A549 (cell line): ENCODE results near the gene ADD3. TPM values are rescaled to one million over a fixed set of nuclear protein-coding genes. Genes with fewer than 3 reads are reported as not detected.

Experiments
- ATAC-seq, 2 experiments: fragments of 200-7000 bp in 1 of 2; fragments of >200 bp in 1 of 2; cut with Nextera tagmentation in 1 of 2; cut with Tn5 transposase in 1 of 2; 3 replicates each; pipeline versions ENCODE4 v1.8.0 to v1.9.1; 2018 to 2020; ENCODE audit warnings: mild to moderate bottlenecking in 1 of 2, moderate library complexity in 1 of 2
- CTCF ChIA-PET: fragments of 300-600 bp; sonication (Branson Sonifier 250); formaldehyde crosslinking; extraction: SDS; loops from one replicate; lab custom pipeline; 2021; ENCODE audit warnings: antibody characterized with exemption, inconsistent platforms; lab: Yijun Ruan, JAX
- POLR2A ChIA-PET: fragments of 350-600 bp; formaldehyde crosslinking; extraction: SDS; loops from one replicate; lab custom pipeline; 2021; ENCODE audit warnings: antibody characterized with exemption, inconsistent platforms; lab: Yijun Ruan, JAX
- DNase-seq, 2 experiments: peaks; one replicate each; pipeline versions ENCODE4 v3.0.0 to v3.0.0-alpha.2; 2011 to 2016; ENCODE audit warnings: low read depth in 1 of 2, low spot score in 1 of 2
- FAIRE-seq: peaks from 2 replicates; lab custom pipeline; 2011; peaks lifted over from hg19 to GRCh38; lab: Jason Lieb, UNC
- H3K27ac ChIP-seq, 2 experiments: fragments of >200 bp; sonication (Bioruptor Twin); formaldehyde crosslinking; 3 replicates each; pipeline ENCODE4 v1.5.1; 2016 to 2017
- H3K4me1 ChIP-seq: fragments of >200 bp; sonication (Bioruptor Twin); formaldehyde crosslinking; 3 replicates; pipeline ENCODE4 v1.6.1; 2016
- H3K4me2 ChIP-seq: fragments of >200 bp; sonication (Bioruptor Twin); formaldehyde crosslinking; 3 replicates; pipeline ENCODE4 v1.6.1; 2016
- H3K4me3 ChIP-seq: fragments of >200 bp; sonication (Bioruptor Twin); formaldehyde crosslinking; 3 replicates; pipeline ENCODE4 v1.5.1; 2016
- H3K9me3 ChIP-seq: fragments of >200 bp; sonication (Bioruptor Twin); formaldehyde crosslinking; 3 replicates; pipeline ENCODE4 v1.6.1; 2016
- CEBPB ChIP-seq, 2 experiments: fragments of >200 bp in 1 of 2; sonication (Bioruptor Twin) in 1 of 2; formaldehyde crosslinking in 1 of 2; IDR thresholded peaks; 2 replicates each; pipeline ENCODE4 v1.6.1; 2012 to 2016
- CHD2 ChIP-seq: fragments of 150-350 bp; IDR thresholded peaks from 2 replicates; pipeline ENCODE4 v1.6.1; 2014; ENCODE audit warnings: low read length; ENCODE audit not compliant: partially characterized antibody
- CHD4 ChIP-seq: fragments of 200-600 bp; sonication (generic); IDR thresholded peaks from 2 replicates; pipeline ENCODE4 v1.6.1; 2016; ENCODE audit warnings: antibody characterized with exemption, mild to moderate bottlenecking, borderline replicate concordance
- EP300 ChIP-seq, 2 experiments: fragments of >200 bp; sonication (Bioruptor Twin); formaldehyde crosslinking; IDR thresholded peaks; 2 replicates in 1 of 2; 3 replicates in 1 of 2; pipeline ENCODE4 v1.6.1; 2016 to 2017
- FOXS1 ChIP-seq: fragments of 250-450 bp; sonication (Bioruptor Pico); IDR thresholded peaks from 2 replicates; pipeline ENCODE4 v1.5.0; 2020; ENCODE audit warnings: mild to moderate bottlenecking, moderate library complexity
- HDAC2 ChIP-seq: fragments of 200-600 bp; sonication (generic); IDR thresholded peaks from 2 replicates; pipeline ENCODE4 v1.6.1; 2016
- HEYL ChIP-seq: fragments of 250-450 bp; sonication (Bioruptor Pico); IDR thresholded peaks from 2 replicates; pipeline ENCODE4 v1.8.0; 2021; ENCODE audit warnings: mild to moderate bottlenecking, moderate library complexity
- HOXA7 ChIP-seq: fragments of 250-450 bp; sonication (Bioruptor Pico); IDR thresholded peaks from 2 replicates; pipeline ENCODE4 v1.5.0; 2020; ENCODE audit warnings: mild to moderate bottlenecking, moderate library complexity
- JUN ChIP-seq, 2 experiments: fragments of >200 bp; sonication (Bioruptor Twin); formaldehyde crosslinking; IDR thresholded peaks; 2 replicates in 1 of 2; 3 replicates in 1 of 2; pipeline ENCODE4 v1.6.1; 2016 to 2017
- KDM1A ChIP-seq: fragments of 200-600 bp; sonication (generic); IDR thresholded peaks from 2 replicates; pipeline ENCODE4 v1.6.1; 2016; ENCODE audit warnings: low read depth, mild to moderate bottlenecking
- MAZ ChIP-seq: fragments of 150-350 bp; IDR thresholded peaks from 2 replicates; pipeline ENCODE4 v1.6.1; 2014; ENCODE audit warnings: antibody characterized with exemption, low read depth, low read length, borderline replicate concordance
- MYC ChIP-seq: IDR thresholded peaks from 2 replicates; pipeline ENCODE4 v1.6.1; 2012; ENCODE audit warnings: mild to moderate bottlenecking, inconsistent platforms, low read length, improper control_type of control experiment, borderline replicate concordance
- NPAS2 ChIP-seq: fragments of 250-450 bp; sonication (Bioruptor Pico); IDR thresholded peaks from 2 replicates; pipeline ENCODE4 v1.8.0; 2022; ENCODE audit warnings: mild to moderate bottlenecking, moderate library complexity, borderline replicate concordance
- PHF8 ChIP-seq: fragments of 200-600 bp; sonication (generic); IDR thresholded peaks from 2 replicates; pipeline ENCODE4 v1.6.1; 2016; ENCODE audit warnings: low read depth, mild to moderate bottlenecking, antibody characterized with exemption, moderate library complexity, borderline replicate concordance
- POLR2A ChIP-seq: IDR thresholded peaks from 2 replicates; pipeline ENCODE4 v1.6.1; 2012; ENCODE audit warnings: mild to moderate bottlenecking, low read length
- RAD21 ChIP-seq, 2 experiments: fragments of >200 bp in 1 of 2; sonication (Bioruptor Twin) in 1 of 2; formaldehyde crosslinking in 1 of 2; IDR thresholded peaks in 1 of 2; conservative IDR thresholded peaks in 1 of 2; 2 replicates in 1 of 2; 3 replicates in 1 of 2; pipeline ENCODE4 v1.6.1; 2012 to 2018; ENCODE audit warnings: inconsistent platforms in 1 of 2
- RCOR1 ChIP-seq: fragments of 150-350 bp; IDR thresholded peaks from 2 replicates; pipeline ENCODE4 v1.6.1; 2014; ENCODE audit warnings: antibody characterized with exemption, low read length, low read depth
- RFX5 ChIP-seq: fragments of 450-650 bp; IDR thresholded peaks from 2 replicates; pipeline ENCODE4 v1.7.1; 2014; ENCODE audit warnings: antibody characterized with exemption, mild to moderate bottlenecking, moderate library complexity
- RNF2 ChIP-seq: fragments of 200-600 bp; sonication (generic); IDR thresholded peaks from 2 replicates; pipeline ENCODE4 v1.6.1; 2016; ENCODE audit warnings: low read depth, mild to moderate bottlenecking, antibody characterized with exemption, moderate library complexity, borderline replicate concordance
- SREBF2 ChIP-seq: fragments of 450-650 bp; IDR thresholded peaks from 2 replicates; pipeline ENCODE4 v1.6.1; 2014; ENCODE audit warnings: mild to moderate bottlenecking, moderate library complexity
- TFCP2L1 ChIP-seq: fragments of 250-450 bp; sonication (Bioruptor Pico); IDR thresholded peaks from 2 replicates; pipeline ENCODE4 v1.5.0; 2021; ENCODE audit warnings: mild to moderate bottlenecking
- ZFP36 ChIP-seq: fragments of 450-650 bp; IDR thresholded peaks from 2 replicates; pipeline ENCODE4 v1.6.1; 2014; ENCODE audit warnings: borderline replicate concordance; ENCODE audit not compliant: partially characterized antibody
- ZSCAN20 ChIP-seq: fragments of 250-450 bp; sonication (Bioruptor Pico); IDR thresholded peaks from 2 replicates; pipeline ENCODE4 v1.8.0; 2022; ENCODE audit warnings: mild to moderate bottlenecking, moderate library complexity
- WGBS: methylation state at CpG from one replicate; pipeline ENCODE4 v1.1.6; 2017; ENCODE audit errors: missing lambda C conversion rate; 5-methylcytosine and 5-hydroxymethylcytosine counted together
- polyA plus RNA-seq, 4 experiments: library from polyadenylated mRNA; depleted of rRNA in 3 of 4; stranded (reverse); fragments of >200 nt; fragmentation: RNase III in 1 of 4; extraction: RNeasy Plus Mini Kit Qiagen cat#74134 plus additional on column Dnase treatment in 1 of 4; gene quantifications; 2 replicates in 3 of 4; 3 replicates in 1 of 4; pipeline ENCODE4 v1.2.3, GENCODE V29; 2011 to 2017
- TF ChIP-seq, protein P1 (sequence below): fragments of 450-650 bp; IDR thresholded peaks from 2 replicates; pipeline ENCODE4 v1.6.1; 2014; ENCODE audit warnings: antibody characterized with exemption
- TF ChIP-seq, protein P2 (sequence below): fragments of >200 bp; sonication (Bioruptor Twin); formaldehyde crosslinking; IDR thresholded peaks from 3 replicates; pipeline ENCODE4 v1.6.1; 2016
- TF ChIP-seq, protein P3 (sequence below): fragments of >200 bp; sonication (Bioruptor Twin); formaldehyde crosslinking; IDR thresholded peaks from 3 replicates; pipeline ENCODE4 v1.5.1; 2016
- TF ChIP-seq, protein P4 (sequence below): IDR thresholded peaks from 2 replicates; pipeline ENCODE4 v1.6.1; 2012; ENCODE audit warnings: low read depth, borderline replicate concordance

ADD3 gene
- polyA plus RNA-seq, 2 of the 4 experiments (the other 2 are of a cell fraction), result 9.8 to 48.2 TPM

DNA sequence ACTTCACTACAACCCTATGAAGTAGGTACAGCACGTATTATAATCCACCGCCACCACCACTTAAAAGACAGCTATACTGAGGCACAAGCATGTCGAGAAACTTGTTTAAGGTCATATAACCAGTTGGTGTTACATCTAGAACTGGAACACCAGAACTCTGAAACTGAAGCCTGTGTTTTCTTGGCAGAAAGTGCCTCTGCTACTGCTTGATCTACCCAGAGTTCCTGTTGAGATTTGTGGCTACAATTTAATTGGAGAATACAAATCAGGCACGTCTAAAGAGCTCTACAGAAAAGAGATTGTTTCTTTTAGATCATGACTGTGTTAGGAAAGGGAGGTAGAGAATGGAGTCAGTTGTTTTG, 4.3 kb upstream of the ADD3 start:
- WGBS, result 82% methylated on average over 4 of the region's 4 CpGs
- DNase-seq, result no peak
- ChIA-PET POLR2A (no interaction called here), CTCF (interaction anchor here (0.7 to 0.9 kb wide), 3 partner anchors 25 to 64 kb away, joined by 3 read pairs; no protein-coding TSS in a partner anchor)
- Histone ChIP-seq H3K27ac (no peak overlapping the region), H3K4me3 (no peak overlapping the region), H3K4me2 (no peak overlapping the region), H3K4me1 (peaks cover 13% of the 10 kb centered on the region), H3K9me3 (no peaks in the 10 kb centered on the region)
- TF ChIP-seq, protein P1, sequence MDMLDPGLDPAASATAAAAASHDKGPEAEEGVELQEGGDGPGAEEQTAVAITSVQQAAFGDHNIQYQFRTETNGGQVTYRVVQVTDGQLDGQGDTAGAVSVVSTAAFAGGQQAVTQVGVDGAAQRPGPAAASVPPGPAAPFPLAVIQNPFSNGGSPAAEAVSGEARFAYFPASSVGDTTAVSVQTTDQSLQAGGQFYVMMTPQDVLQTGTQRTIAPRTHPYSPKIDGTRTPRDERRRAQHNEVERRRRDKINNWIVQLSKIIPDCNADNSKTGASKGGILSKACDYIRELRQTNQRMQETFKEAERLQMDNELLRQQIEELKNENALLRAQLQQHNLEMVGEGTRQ, result no peak
- TF ChIP-seq, protein P2, sequence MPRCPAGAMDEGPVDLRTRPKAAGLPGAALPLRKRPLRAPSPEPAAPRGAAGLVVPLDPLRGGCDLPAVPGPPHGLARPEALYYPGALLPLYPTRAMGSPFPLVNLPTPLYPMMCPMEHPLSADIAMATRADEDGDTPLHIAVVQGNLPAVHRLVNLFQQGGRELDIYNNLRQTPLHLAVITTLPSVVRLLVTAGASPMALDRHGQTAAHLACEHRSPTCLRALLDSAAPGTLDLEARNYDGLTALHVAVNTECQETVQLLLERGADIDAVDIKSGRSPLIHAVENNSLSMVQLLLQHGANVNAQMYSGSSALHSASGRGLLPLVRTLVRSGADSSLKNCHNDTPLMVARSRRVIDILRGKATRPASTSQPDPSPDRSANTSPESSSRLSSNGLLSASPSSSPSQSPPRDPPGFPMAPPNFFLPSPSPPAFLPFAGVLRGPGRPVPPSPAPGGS, result no peak
- TF ChIP-seq NPAS2 (CRISPR knock-in tag) (no peak), POLR2A (no peak), HOXA7 (CRISPR knock-in tag) (no peak), RCOR1 (no peak), KDM1A (no peak), HEYL (CRISPR knock-in tag) (no peak), ZFP36 (no peak), MAZ (no peak), PHF8 (no peak), RAD21 (conservative IDR thresholded peaks at IDR 0.05 in 1 of 2, IDR thresholded peaks at IDR 0.05 in 1 of 2) (no peak), HDAC2 (no peak), CHD4 (no peak), ZSCAN20 (CRISPR knock-in tag) (no peak), TFCP2L1 (CRISPR knock-in tag) (no peak)
- no peak for FAIRE-seq
- ATAC-seq, result no peak

DNA sequence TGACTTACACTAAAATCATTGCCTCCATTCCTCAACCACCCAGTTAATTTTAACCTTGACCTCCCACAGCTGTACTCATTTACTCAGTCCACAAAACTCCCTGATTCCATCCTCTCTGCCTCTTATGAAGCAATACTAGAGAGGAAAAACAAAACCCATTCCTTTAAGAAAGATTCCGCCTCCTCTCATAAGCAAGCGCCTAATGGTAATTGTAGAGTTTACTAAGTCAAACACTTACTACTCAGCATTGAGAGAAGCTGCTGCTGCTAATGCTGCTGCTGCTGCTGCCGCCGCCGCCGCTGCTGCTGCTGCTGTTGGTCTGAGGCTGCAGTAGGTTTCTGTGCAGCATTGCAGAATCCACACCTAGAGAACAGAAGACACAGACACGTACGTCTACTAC, 2.1 kb upstream of the ADD3 start:
- no peak for ATAC-seq
- peak in 1 of 2 experiments; percentile 38 for DNase-seq
- H3K9me3 ChIP-seq, result no peaks in the 10 kb centered on the region
- peak overlapping the region; percentile 88 for H3K4me2 ChIP-seq
- H3K4me3 ChIP-seq, result 0 out of 3 replicates have a peak overlapping the region, but pooled peaks have one; percentile 7
- ChIA-PET CTCF (interaction anchor here (0.6 to 1.2 kb wide), 2 partner anchors 108 to 122 kb away, joined by 3 read pairs; no protein-coding TSS in a partner anchor), POLR2A (no interaction called here)
- no peak overlapping the region for H3K27ac ChIP-seq
- TF ChIP-seq MAZ (no peak), CEBPB (IDR thresholded peaks at IDR 0.05) (0 out of 4 replicates have a peak, but pooled peaks of 1 of the 2 experiments have one; percentile 19), MYC (no peak), RFX5 (no peak)
- H3K4me1 ChIP-seq, result peaks cover 24% of the 10 kb centered on the region
- no peak for FAIRE-seq
- WGBS, result 6% methylated on average over 8 of the region's 8 CpGs

DNA sequence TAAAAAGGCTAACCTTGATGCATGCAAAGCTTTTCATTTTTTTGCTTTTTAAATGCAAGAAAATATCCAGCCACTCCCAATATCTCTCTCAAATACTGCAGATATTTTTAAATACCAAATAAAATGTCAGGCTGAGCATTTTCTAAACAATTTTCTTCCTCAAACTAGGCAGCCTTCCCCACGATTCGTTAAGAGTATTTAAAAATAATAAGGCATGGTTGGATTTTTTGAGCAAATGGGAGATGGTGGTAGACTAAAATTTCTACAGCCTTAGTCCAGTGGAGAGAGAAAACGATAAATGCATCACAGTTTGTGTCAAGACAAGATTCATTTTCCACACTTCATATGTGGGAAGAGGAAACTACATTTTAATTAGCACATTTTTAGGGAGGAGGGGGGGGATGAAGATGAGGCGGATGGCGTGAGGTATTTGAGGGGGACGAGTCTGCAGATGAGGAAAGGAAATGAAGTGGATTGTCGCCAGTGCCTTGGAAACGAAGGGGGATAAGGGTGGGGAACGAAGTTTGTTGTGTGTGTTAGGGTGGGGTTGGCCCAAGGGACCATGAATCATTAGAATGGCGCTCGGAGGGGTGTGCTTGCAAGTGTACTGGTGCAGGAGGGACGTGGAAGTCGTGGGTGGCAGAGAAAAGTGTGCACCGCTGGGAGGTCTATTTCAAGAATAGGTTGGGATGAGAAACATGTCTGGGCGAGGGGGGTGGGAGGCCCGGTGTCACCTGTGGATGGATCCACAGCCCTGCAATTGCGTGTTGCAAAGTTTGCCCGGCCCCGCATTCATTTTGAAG, 1.2 kb upstream of the ADD3 start:
- DNase-seq (peak; percentile 31 to 45), FAIRE-seq (no peak), ATAC-seq (peak; percentile 23 to 27; a peak in 5 of 6 replicates)
- ChIA-PET CTCF (interaction anchor here (0.9 to 2.4 kb wide), 3 partner anchors 8 to 122 kb away, joined by 3 to 13 read pairs (median 3); no protein-coding TSS in a partner anchor), POLR2A (interaction anchor here (1.2 kb wide), 1 partner anchor 204 kb away, joined by 11 read pairs; no protein-coding TSS in a partner anchor)
- H3K4me1 ChIP-seq, result peaks cover 24% of the 10 kb centered on the region
- H3K9me3 ChIP-seq, result no peaks in the 10 kb centered on the region
- peak overlapping the region; percentile 68 to 88 for H3K27ac ChIP-seq
- peak overlapping the region; percentile 88 for H3K4me2 ChIP-seq
- 10% methylated on average over 19 of the region's 19 CpGs for WGBS
- peak overlapping the region; percentile 85 for H3K4me3 ChIP-seq
- TF ChIP-seq JUN (IDR thresholded peaks at IDR 0.05), result no peak
- TF ChIP-seq, protein P3, sequence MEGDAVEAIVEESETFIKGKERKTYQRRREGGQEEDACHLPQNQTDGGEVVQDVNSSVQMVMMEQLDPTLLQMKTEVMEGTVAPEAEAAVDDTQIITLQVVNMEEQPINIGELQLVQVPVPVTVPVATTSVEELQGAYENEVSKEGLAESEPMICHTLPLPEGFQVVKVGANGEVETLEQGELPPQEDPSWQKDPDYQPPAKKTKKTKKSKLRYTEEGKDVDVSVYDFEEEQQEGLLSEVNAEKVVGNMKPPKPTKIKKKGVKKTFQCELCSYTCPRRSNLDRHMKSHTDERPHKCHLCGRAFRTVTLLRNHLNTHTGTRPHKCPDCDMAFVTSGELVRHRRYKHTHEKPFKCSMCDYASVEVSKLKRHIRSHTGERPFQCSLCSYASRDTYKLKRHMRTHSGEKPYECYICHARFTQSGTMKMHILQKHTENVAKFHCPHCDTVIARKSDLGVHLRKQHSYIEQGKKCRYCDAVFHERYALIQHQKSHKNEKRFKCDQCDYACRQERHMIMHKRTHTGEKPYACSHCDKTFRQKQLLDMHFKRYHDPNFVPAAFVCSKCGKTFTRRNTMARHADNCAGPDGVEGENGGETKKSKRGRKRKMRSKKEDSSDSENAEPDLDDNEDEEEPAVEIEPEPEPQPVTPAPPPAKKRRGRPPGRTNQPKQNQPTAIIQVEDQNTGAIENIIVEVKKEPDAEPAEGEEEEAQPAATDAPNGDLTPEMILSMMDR, result no peak
- TF ChIP-seq RNF2, result no peak
- no peak for TF ChIP-seq RAD21 (conservative IDR thresholded peaks at IDR 0.05 in 1 of 2, IDR thresholded peaks at IDR 0.05 in 1 of 2)
- no peak for TF ChIP-seq KDM1A
- TF ChIP-seq CHD2, result no peak
- no peak for TF ChIP-seq SREBF2
- no peak for TF ChIP-seq EP300 (IDR thresholded peaks at IDR 0.05)
- TF ChIP-seq FOXS1 (CRISPR knock-in tag), result no peak
- TF ChIP-seq, protein P4, sequence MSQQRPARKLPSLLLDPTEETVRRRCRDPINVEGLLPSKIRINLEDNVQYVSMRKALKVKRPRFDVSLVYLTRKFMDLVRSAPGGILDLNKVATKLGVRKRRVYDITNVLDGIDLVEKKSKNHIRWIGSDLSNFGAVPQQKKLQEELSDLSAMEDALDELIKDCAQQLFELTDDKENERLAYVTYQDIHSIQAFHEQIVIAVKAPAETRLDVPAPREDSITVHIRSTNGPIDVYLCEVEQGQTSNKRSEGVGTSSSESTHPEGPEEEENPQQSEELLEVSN, result no peak
